Transverse colon (tissue), 3 donors: Measurements from ENCODE around the gene BUD13.

Source experiments
- EP300 ChIP-seq: sonication (generic); formaldehyde crosslinking; IDR thresholded peaks from one replicate; pipeline ENCODE4 v1.6.1; 2017; ENCODE audit warnings: antibody characterized with exemption, low read depth
- POLR2A ChIP-seq: fragments of 450-650 bp; IDR thresholded peaks from one replicate; pipeline ENCODE4 v1.6.1; 2016; ENCODE audit warnings: antibody characterized with exemption, mild to moderate bottlenecking, moderate library complexity
- TF ChIP-seq, protein P1 (sequence below), 5 experiments: fragments of 200-600 bp in 3 of 5; fragments of 450-650 bp in 2 of 5; sonication (generic) in 3 of 5; IDR thresholded peaks; 1 replicate in 2 of 5; 2 replicates in 3 of 5; pipeline ENCODE4 v1.5.1; 2016 to 2017; ENCODE audit warnings: antibody characterized with exemption in 5 of 5, inconsistent platforms in 3 of 5, mild to moderate bottlenecking in 2 of 5, moderate library complexity in 1 of 5

- no peak for TF ChIP-seq EP300
- TF ChIP-seq, protein P1, sequence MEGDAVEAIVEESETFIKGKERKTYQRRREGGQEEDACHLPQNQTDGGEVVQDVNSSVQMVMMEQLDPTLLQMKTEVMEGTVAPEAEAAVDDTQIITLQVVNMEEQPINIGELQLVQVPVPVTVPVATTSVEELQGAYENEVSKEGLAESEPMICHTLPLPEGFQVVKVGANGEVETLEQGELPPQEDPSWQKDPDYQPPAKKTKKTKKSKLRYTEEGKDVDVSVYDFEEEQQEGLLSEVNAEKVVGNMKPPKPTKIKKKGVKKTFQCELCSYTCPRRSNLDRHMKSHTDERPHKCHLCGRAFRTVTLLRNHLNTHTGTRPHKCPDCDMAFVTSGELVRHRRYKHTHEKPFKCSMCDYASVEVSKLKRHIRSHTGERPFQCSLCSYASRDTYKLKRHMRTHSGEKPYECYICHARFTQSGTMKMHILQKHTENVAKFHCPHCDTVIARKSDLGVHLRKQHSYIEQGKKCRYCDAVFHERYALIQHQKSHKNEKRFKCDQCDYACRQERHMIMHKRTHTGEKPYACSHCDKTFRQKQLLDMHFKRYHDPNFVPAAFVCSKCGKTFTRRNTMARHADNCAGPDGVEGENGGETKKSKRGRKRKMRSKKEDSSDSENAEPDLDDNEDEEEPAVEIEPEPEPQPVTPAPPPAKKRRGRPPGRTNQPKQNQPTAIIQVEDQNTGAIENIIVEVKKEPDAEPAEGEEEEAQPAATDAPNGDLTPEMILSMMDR (IDR thresholded peaks at IDR 0.05): no peak
- TF ChIP-seq POLR2A: no peak
Measured at GRCh38 chr11:116787436-116787785, 14.6 kb upstream of the BUD13 start.
